HG03354 (cell line): ENCODE data around the gene CAMK2A.

Experiments used
- ATAC-seq: cut with Tn5 transposase; IDR thresholded peaks from one replicate; pipeline ENCODE4 v1.9.1; 2021; ENCODE audit warnings: mild to moderate bottlenecking; ENCODE audit not compliant: unreplicated experiment, poor library complexity, severe bottlenecking

CAMK2A gene

GRCh38 chr5:150180241-150181026, 109.1 kb downstream of the CAMK2A start:
- ATAC-seq = no peak

- no peak for ATAC-seq
Observed at GRCh38 chr5:150179019-150179620, 110.5 kb downstream of the CAMK2A start.

- ATAC-seq = no peak
Observed at GRCh38 chr5:150178262-150178661, 111.3 kb downstream of the CAMK2A start.

- no peak for ATAC-seq
Observed at GRCh38 chr5:150177721-150178120, 111.9 kb downstream of the CAMK2A start.

DNA sequence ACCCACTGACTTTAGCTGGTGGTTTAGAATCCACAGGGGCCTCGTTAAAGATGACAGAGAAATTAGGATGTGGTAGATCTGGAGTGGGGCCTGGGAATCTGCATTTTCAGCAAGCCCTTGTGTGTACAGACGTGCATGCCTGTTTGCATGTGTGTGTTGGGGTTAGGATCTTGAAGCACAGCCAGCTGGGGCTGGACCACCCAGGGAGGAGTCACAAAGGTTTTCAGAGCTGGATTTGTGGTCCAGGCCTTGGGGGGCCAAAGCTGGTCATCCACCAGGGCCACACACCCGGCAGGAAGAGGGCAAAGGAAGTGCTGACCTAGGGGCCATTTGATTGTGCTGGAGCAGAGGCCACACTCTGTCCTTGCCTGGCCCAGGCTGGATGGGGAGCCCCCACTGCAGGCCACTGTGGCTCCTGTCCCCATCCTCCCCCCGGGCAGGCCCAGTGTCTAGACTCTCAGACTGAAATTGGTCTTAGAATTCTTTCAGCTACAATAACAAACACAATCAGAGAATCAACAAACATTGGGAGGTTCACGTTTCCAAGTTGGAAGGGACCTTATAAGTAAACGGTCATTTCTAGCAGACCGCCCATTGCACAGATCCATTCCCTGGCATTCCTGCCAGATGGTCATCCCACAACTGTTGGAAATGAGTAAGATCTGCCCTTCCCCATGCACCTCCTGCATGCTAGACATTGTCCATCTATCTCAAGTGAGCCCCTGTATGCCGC, 112.7 kb downstream of the CAMK2A start:
- ATAC-seq = no peak

DNA sequence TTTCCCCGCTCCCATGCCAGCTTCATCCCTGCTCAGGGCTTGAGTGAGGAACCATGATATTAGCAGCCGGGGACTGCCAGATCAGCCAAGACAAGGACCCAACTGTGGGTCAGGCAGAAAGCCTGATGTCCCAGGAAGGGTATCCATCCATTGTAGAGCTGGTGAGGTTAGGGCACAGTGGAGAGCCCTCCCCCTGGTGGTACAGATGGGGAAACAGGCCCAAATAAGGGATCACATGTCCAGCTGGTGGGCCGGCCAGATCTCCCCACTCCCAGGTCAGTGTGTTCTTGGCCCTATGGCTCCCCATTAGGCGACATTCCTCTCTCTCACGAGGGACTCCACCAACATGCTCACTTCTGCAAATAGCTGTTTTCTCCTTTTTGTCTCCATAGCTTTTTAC, 114.0 kb downstream of the CAMK2A start:
- ATAC-seq = no peak

- no peak for ATAC-seq
Observed at GRCh38 chr5:150175076-150175475, 114.5 kb downstream of the CAMK2A start.

- ATAC-seq = no peak
Observed at GRCh38 chr5:150174285-150174684, 115.3 kb downstream of the CAMK2A start.

DNA sequence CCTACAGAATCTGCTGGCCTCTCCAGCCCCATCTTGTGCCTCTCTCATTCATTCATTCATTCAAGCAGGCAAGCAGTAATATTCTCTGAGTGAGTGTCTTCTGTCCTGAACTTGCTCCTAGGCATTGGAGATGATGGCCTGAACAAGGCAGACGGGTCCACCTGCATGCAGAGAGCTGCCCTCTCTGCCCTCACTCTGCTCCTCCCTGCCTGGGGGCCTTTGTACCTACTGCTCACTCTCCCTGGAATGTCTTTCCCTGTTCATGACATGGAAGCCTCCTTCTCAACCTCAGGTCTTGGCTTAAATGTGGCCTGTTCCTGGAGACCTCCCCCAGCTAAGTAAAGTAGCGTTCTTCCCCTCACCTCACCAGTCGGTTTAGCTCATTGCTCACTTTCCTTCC, 116.4 kb downstream of the CAMK2A start:
- ATAC-seq = no peak

GRCh38 chr5:150172556-150172955, 117.0 kb downstream of the CAMK2A start:
- no peak for ATAC-seq

DNA sequence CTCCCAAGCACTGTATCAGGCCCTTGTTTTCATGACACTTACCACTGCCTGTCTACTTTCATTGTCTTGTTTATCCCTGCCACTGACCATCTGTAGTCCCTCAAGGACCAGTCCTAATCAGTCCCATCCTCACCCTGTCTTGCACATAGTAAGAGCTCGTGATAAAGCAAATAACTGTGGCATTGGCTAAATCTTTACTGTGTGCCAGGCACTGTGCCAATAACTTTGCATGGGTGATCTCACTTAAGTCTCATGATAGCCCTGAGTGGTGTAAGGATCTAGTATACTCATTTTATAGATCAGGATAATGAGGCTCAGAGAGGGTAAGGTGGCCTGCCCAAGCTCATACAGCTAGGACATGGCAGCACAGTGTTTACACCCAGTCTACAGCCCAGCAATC, 117.4 kb downstream of the CAMK2A start:
- no peak for ATAC-seq
